Suprapubic skin (tissue), 4 donors: ENCODE results near the gene FNBP1L. TPM values are rescaled to one million over a fixed set of nuclear protein-coding genes. Genes with fewer than 3 reads are reported as not detected.
"Not testable (repeated sequence)": the region's sequence is repeated elsewhere in the genome, so short reads cannot be mapped to it uniquely, and the experiment has no call there.

Experiments
- DNase-seq, 2 donors: peaks; one replicate each; pipeline ENCODE4 v3.0.0-alpha.2; 2019; ENCODE audit warnings: low spot score in 2 of 2
- H3K27ac ChIP-seq: fragments of 200-600 bp; sonication (generic); one replicate; pipeline ENCODE4 v1.5.1; 2019
- H3K27me3 ChIP-seq: fragments of 200-600 bp; sonication (generic); one replicate; pipeline ENCODE4 v1.5.1; 2019
- H3K36me3 ChIP-seq: fragments of 200-600 bp; sonication (generic); one replicate; pipeline ENCODE4 v1.5.1; 2019
- H3K4me1 ChIP-seq: fragments of 200-600 bp; sonication (generic); one replicate; pipeline ENCODE4 v1.5.1; 2019
- H3K4me3 ChIP-seq: fragments of 200-600 bp; sonication (generic); one replicate; pipeline ENCODE4 v1.5.1; 2019; ENCODE audit warnings: mild to moderate bottlenecking
- H3K9me3 ChIP-seq: fragments of 200-600 bp; sonication (generic); one replicate; pipeline ENCODE4 v1.5.1; 2019
- CTCF ChIP-seq, 2 donors: fragments of 200-600 bp in 1 of 2; fragments of 450-650 bp in 1 of 2; sonication (generic) in 1 of 2; IDR thresholded peaks; one replicate each; pipeline ENCODE4 v1.5.1; 2016 to 2019; ENCODE audit warnings: antibody characterized with exemption in 2 of 2, mild to moderate bottlenecking in 1 of 2, moderate library complexity in 1 of 2
- EP300 ChIP-seq: sonication (generic); formaldehyde crosslinking; IDR thresholded peaks from one replicate; pipeline ENCODE4 v1.6.1; 2017; ENCODE audit warnings: antibody characterized with exemption
- POLR2A ChIP-seq, 2 donors: fragments of 450-650 bp; IDR thresholded peaks; one replicate each; pipeline ENCODE4 v1.6.1; 2017; ENCODE audit warnings: antibody characterized with exemption in 2 of 2, mild to moderate bottlenecking in 2 of 2, moderate library complexity in 2 of 2
- POLR2AphosphoS5 ChIP-seq, 3 donors: sonication (generic); formaldehyde crosslinking; IDR thresholded peaks; one replicate each; pipeline ENCODE4 v1.6.1; 2017; ENCODE audit warnings: antibody characterized with exemption in 3 of 3
- WGBS: methylation state at CpG from one replicate; pipeline ENCODE4 v1.1.5; 2018; 5-methylcytosine and 5-hydroxymethylcytosine counted together
- total RNA-seq, 4 donors: library from RNA; depleted of rRNA; stranded (reverse); fragments of >200 nt; gene quantifications; one replicate each; pipeline ENCODE4 v1.1.0, GENCODE V29; 2016

The FNBP1L gene
- total RNA-seq, 4 donors from 2014 or later, result 18.6 to 60.8 (median 25.2) TPM

GRCh38 chr1:93461236-93461635 lies 13.3 kb downstream of the FNBP1L start:
- TF ChIP-seq POLR2A (IDR thresholded peaks at IDR 0.05), result no peak
- no peak for TF ChIP-seq EP300
- TF ChIP-seq POLR2AphosphoS5 (IDR thresholded peaks at IDR 0.05), result no peak
- TF ChIP-seq CTCF (IDR thresholded peaks at IDR 0.05), result no peak
- no peak overlapping the region for H3K4me3 ChIP-seq
- no peaks in the 10 kb centered on the region for H3K9me3 ChIP-seq
- H3K36me3 ChIP-seq, result no peaks in the 10 kb centered on the region
- 91% methylated on average over 5 of the region's 5 CpGs for WGBS
- DNase-seq, result no peak
- no peaks in the 10 kb centered on the region for H3K4me1 ChIP-seq
- no peaks in the 10 kb centered on the region for H3K27me3 ChIP-seq
- H3K27ac ChIP-seq, result no peak overlapping the region

- Histone ChIP-seq H3K9me3 (no peaks in the 10 kb centered on the region), H3K27ac (no peak overlapping the region), H3K4me1 (no peaks in the 10 kb centered on the region), H3K4me3 (no peak overlapping the region), H3K36me3 (no peaks in the 10 kb centered on the region), H3K27me3 (no peaks in the 10 kb centered on the region)
- DNase-seq, result no peak
- WGBS, result 88% methylated on average over 1 of the region's 1 CpG
- TF ChIP-seq POLR2A (IDR thresholded peaks at IDR 0.05) (no peak), EP300 (no peak), CTCF (IDR thresholded peaks at IDR 0.05) (no peak), POLR2AphosphoS5 (IDR thresholded peaks at IDR 0.05) (no peak)
These were observed 16.0 kb downstream of the FNBP1L start for GRCh38 chr1:93463960-93464359.

GRCh38 chr1:93465371-93466082 lies 17.6 kb downstream of the FNBP1L start:
- DNase-seq, H3K9me3 ChIP-seq, H3K36me3 ChIP-seq, H3K4me1 ChIP-seq, H3K27ac ChIP-seq, H3K4me3 ChIP-seq, H3K27me3 ChIP-seq: not testable (repeated sequence)
- WGBS, result 94% methylated on average over 5 of the region's 6 CpGs

- H3K9me3 ChIP-seq, result no peaks in the 10 kb centered on the region
- H3K4me3 ChIP-seq, result no peak overlapping the region
- H3K27me3 ChIP-seq, result no peaks in the 10 kb centered on the region
- no peak overlapping the region for H3K27ac ChIP-seq
- H3K4me1 ChIP-seq, result peaks cover 5% of the 10 kb centered on the region
- WGBS, result 92% methylated on average over 4 of the region's 4 CpGs
- DNase-seq, result no peak
- no peak for TF ChIP-seq EP300
- TF ChIP-seq POLR2AphosphoS5 (IDR thresholded peaks at IDR 0.05), result no peak
- no peak for TF ChIP-seq CTCF (IDR thresholded peaks at IDR 0.05)
- no peak for TF ChIP-seq POLR2A (IDR thresholded peaks at IDR 0.05)
- H3K36me3 ChIP-seq, result no peaks in the 10 kb centered on the region
These were observed 19.7 kb downstream of the FNBP1L start for GRCh38 chr1:93467606-93468005.

GRCh38 chr1:93468662-93469061 lies 20.7 kb downstream of the FNBP1L start:
- 69% methylated on average over 3 of the region's 3 CpGs for WGBS
- Histone ChIP-seq H3K4me3 (no peak overlapping the region), H3K4me1 (peaks cover 5% of the 10 kb centered on the region), H3K9me3 (no peaks in the 10 kb centered on the region), H3K36me3 (no peaks in the 10 kb centered on the region), H3K27ac (no peak overlapping the region), H3K27me3 (no peaks in the 10 kb centered on the region)
- DNase-seq, result no peak
- no peak for TF ChIP-seq POLR2A (IDR thresholded peaks at IDR 0.05)
- TF ChIP-seq CTCF (IDR thresholded peaks at IDR 0.05), result no peak
- no peak for TF ChIP-seq POLR2AphosphoS5 (IDR thresholded peaks at IDR 0.05)
- TF ChIP-seq EP300, result no peak

GRCh38 chr1:93469223-93469622 lies 21.3 kb downstream of the FNBP1L start:
- DNase-seq, H3K9me3 ChIP-seq, H3K36me3 ChIP-seq, H3K4me1 ChIP-seq, H3K27ac ChIP-seq, H3K27me3 ChIP-seq, H3K4me3 ChIP-seq: not testable (repeated sequence)
- 97% methylated on average over 3 of the region's 3 CpGs for WGBS
